Smooth muscle cell (in vitro differentiated cells): ENCODE data around the gene MAP2K2. TPM values are rescaled to one million over a fixed set of nuclear protein-coding genes. Genes with fewer than 3 reads are reported as not detected.

ENCODE experiments used
- DNase-seq: peaks from one replicate; lab custom pipeline; 2025; ENCODE audit not compliant: unreplicated experiment; lab: John Stamatoyannopoulos, UW
- H2AFZ ChIP-seq: fragments of 200-600 bp; sonication (generic); 2 replicates; pipeline ENCODE4 v1.6.0; 2016; ENCODE audit warnings: antibody characterized with exemption, low read depth, mild to moderate bottlenecking
- H3F3A ChIP-seq: fragments of 200-600 bp; sonication (generic); 2 replicates; pipeline ENCODE4 v1.6.0; 2017; ENCODE audit warnings: antibody characterized with exemption, low read depth
- H3K27ac ChIP-seq: fragments of 200-600 bp; sonication (generic); 2 replicates; pipeline ENCODE4 v1.5.1; 2016; ENCODE audit warnings: low read depth, mild to moderate bottlenecking
- H3K27me3 ChIP-seq: fragments of 200-600 bp; sonication (generic); 2 replicates; pipeline ENCODE4 v1.6.1; 2016; ENCODE audit warnings: low read depth, mild to moderate bottlenecking
- H3K36me3 ChIP-seq: fragments of 200-600 bp; sonication (generic); 2 replicates; pipeline ENCODE4 v1.5.1; 2016; ENCODE audit warnings: low read depth
- H3K4me1 ChIP-seq: fragments of 200-600 bp; sonication (generic); 2 replicates; pipeline ENCODE4 v1.5.1; 2016; ENCODE audit warnings: low read depth
- H3K4me2 ChIP-seq: fragments of 200-600 bp; sonication (generic); 2 replicates; pipeline ENCODE4 v1.6.0; 2016; ENCODE audit warnings: mild to moderate bottlenecking
- H3K4me3 ChIP-seq: fragments of 200-600 bp; sonication (generic); 2 replicates; pipeline ENCODE4 v1.5.1; 2016; ENCODE audit warnings: mild to moderate bottlenecking
- H3K79me2 ChIP-seq: fragments of 200-600 bp; sonication (generic); 2 replicates; pipeline ENCODE4 v1.6.0; 2016; ENCODE audit warnings: low read depth, mild to moderate bottlenecking
- H3K9ac ChIP-seq: fragments of 200-600 bp; sonication (generic); 2 replicates; pipeline ENCODE4 v1.6.0; 2016; ENCODE audit warnings: low read depth
- H3K9me3 ChIP-seq: fragments of 200-600 bp; sonication (generic); replicated peaks from 2 replicates; pipeline ENCODE4 v1.5.1; 2016; ENCODE audit warnings: low read depth
- H4K20me1 ChIP-seq: fragments of 200-600 bp; sonication (generic); 2 replicates; pipeline ENCODE4 v1.6.0; 2016; ENCODE audit warnings: low read depth
- CTCF ChIP-seq: fragments of 200-600 bp; sonication (generic); IDR thresholded peaks from 2 replicates; pipeline ENCODE4 v1.5.1; 2017; ENCODE audit warnings: borderline replicate concordance, mild to moderate bottlenecking, antibody characterized with exemption; ENCODE audit not compliant: insufficient read depth, poor library complexity, severe bottlenecking
- WGBS: methylation state at CpG from one replicate; pipeline ENCODE4 v1.1.7; 2016; ENCODE audit warnings: low lambda C conversion rate; 5-methylcytosine and 5-hydroxymethylcytosine counted together
- polyA plus RNA-seq: library from polyadenylated mRNA; unstranded; fragments of >200 nt; fragmentation: Nextera tagmentation; extraction: Ambion mirVana; gene quantifications from 2 replicates; pipeline ENCODE4 v1.2.1, GENCODE V29; 2016
- total RNA-seq: library from RNA; depleted of rRNA; stranded (reverse); fragments of >200 nt; gene quantifications from 2 replicates; pipeline ENCODE4 v1.2.3, GENCODE V29; 2014

The MAP2K2 gene
- total and polyA plus RNA-seq, 2 experiments from 2014 or later = 79.1 to 193 TPM

DNA sequence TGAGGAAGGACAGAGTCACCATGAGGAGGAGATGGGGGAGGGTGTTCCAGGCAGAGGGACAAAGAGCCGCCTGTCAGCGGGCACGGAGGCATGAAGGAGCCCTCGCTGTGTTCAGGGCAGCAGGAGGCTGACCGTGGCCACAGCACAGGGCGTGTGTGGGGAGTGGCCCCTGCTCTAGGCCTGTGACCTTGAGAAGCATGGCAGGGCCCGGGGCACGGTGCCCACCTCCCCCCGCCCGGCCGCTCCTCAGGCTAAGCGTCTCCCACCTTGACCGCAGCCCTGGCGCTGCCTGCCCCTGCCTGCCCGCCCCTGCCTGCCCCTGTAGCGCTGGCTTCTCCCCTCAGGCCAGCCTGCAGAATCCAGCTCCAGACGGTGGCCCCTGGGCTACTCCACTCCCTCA lies 11.6 kb downstream of the MAP2K2 start:
- H3K9ac ChIP-seq = no peak overlapping the region
- WGBS = 100% methylated on average over 11 of the region's 17 CpGs

DNA sequence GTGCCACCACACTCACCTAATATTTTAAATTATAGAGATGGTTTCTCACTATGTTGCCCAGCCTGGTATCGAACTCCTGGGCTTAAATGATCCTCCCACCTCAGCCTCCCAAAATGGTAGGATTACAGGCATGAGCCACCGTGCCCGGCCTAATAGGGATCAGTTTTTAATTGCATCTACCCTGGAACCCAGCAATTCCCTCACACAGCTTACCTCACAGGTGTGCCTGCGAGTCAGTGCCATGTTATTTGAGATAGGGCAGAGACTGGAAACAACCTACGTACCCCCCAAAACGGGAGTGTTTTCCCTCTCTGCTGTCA lies 14.3 kb downstream of the MAP2K2 start:
- Histone ChIP-seq H3K9ac (no peak overlapping the region), H2AFZ (no peak overlapping the region), H3K27me3 (no peaks in the 10 kb centered on the region), H4K20me1 (peaks cover 34% of the 10 kb centered on the region), H3K4me3 (no peak overlapping the region), H3F3A (no peaks in the 10 kb centered on the region), H3K79me2 (no peaks in the 10 kb centered on the region), H3K9me3 (no peaks in the 10 kb centered on the region), H3K36me3 (no peaks in the 10 kb centered on the region), H3K27ac (no peak overlapping the region), H3K4me1 (no peaks in the 10 kb centered on the region), H3K4me2 (no peak overlapping the region)
- no peak for TF ChIP-seq CTCF
- WGBS = 93% methylated on average over 6 of the region's 6 CpGs
- DNase-seq = no peak

More for the DNA sequence above, 11.6 kb downstream of the MAP2K2 start:
- Histone ChIP-seq H4K20me1 (peaks cover 41% of the 10 kb centered on the region), H3K79me2 (no peaks in the 10 kb centered on the region), H3K4me2 (no peak overlapping the region), H2AFZ (no peak overlapping the region), H3K4me3 (no peak overlapping the region), H3K9me3 (no peaks in the 10 kb centered on the region), H3K4me1 (no peaks in the 10 kb centered on the region), H3K27ac (no peak overlapping the region), H3K27me3 (no peaks in the 10 kb centered on the region), H3F3A (no peaks in the 10 kb centered on the region), H3K36me3 (no peaks in the 10 kb centered on the region)
- TF ChIP-seq CTCF = no peak
- no peak for DNase-seq

- no peaks in the 10 kb centered on the region for H3K36me3 ChIP-seq
- no peaks in the 10 kb centered on the region for H3K27me3 ChIP-seq
- H3K4me1 ChIP-seq = no peaks in the 10 kb centered on the region
- no peak overlapping the region for H3K4me3 ChIP-seq
- H2AFZ ChIP-seq = no peak overlapping the region
- no peaks in the 10 kb centered on the region for H3K9me3 ChIP-seq
- H4K20me1 ChIP-seq = peaks cover 28% of the 10 kb centered on the region
- H3K9ac ChIP-seq = no peak overlapping the region
- WGBS = 96% methylated on average over 35 of the region's 35 CpGs
- no peak overlapping the region for H3K4me2 ChIP-seq
- no peak for DNase-seq
- no peak overlapping the region for H3K27ac ChIP-seq
- H3F3A ChIP-seq = no peaks in the 10 kb centered on the region
- H3K79me2 ChIP-seq = no peaks in the 10 kb centered on the region
- TF ChIP-seq CTCF = no peak
Observed at GRCh38 chr19:4108767-4109625, 14.9 kb downstream of the MAP2K2 start.

GRCh38 chr19:4103080-4103433 lies 20.9 kb downstream of the MAP2K2 start:
- H3K9ac ChIP-seq = no peak overlapping the region
- H3K79me2 ChIP-seq = no peaks in the 10 kb centered on the region
- no peaks in the 10 kb centered on the region for H3K27me3 ChIP-seq
- H3K4me2 ChIP-seq = no peak overlapping the region
- TF ChIP-seq CTCF = no peak
- H3K4me3 ChIP-seq = no peak overlapping the region
- no peak for DNase-seq
- H3K27ac ChIP-seq = no peak overlapping the region
- no peak overlapping the region for H2AFZ ChIP-seq
- H3K9me3 ChIP-seq = no peaks in the 10 kb centered on the region
- no peaks in the 10 kb centered on the region for H3K4me1 ChIP-seq
- H3K36me3 ChIP-seq = no peaks in the 10 kb centered on the region
- peaks cover 9% of the 10 kb centered on the region for H4K20me1 ChIP-seq
- H3F3A ChIP-seq = no peaks in the 10 kb centered on the region
- WGBS = 78% methylated on average over 9 of the region's 9 CpGs
